PC-9 (cell line): ENCODE measurements around the gene GAD2.

Experiments used
- EZH2 ChIP-seq: fragments of 200-600 bp; sonication (generic); IDR thresholded peaks from 2 replicates; pipeline ENCODE4 v1.8.0; 2017; ENCODE audit warnings: antibody characterized with exemption, low read depth
- TF ChIP-seq, protein P1 (sequence below): fragments of 200-600 bp; sonication (generic); conservative IDR thresholded peaks from 2 replicates; pipeline ENCODE4 v1.6.1; 2017; ENCODE audit warnings: mixed run types, antibody characterized with exemption, mild to moderate bottlenecking, moderate library complexity

DNA sequence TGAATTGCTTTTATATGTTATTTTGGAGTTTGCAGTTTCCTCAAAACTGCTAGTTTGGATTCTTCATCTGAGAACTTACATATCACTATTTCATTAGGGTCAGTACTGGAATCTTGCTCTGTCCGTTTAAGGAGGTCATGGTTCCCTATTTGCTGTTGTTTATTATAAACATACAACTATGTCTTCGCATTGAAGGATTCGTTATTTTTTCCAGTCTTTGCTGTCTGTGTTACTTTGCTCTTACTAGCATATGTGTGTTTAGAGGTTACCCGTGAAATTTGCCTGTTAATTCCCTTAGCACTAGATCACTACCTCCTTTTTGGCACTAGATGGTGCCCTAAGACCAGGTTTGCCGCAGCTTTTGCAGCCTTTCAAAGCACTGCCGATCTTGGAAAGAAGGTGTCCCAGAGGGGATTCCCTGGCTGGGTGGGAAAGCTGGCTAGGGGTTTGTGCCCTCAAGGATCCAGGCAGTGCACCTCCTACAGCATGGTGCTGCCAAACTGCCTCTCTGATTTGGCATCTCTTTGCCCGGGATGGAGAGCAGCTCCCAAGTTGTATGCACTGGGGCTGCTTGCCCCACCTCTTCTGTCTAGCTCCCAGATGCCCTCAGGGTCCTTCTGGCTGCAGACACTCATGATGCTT is 118.5 kb downstream of the GAD2 start:
- TF ChIP-seq, protein P1, sequence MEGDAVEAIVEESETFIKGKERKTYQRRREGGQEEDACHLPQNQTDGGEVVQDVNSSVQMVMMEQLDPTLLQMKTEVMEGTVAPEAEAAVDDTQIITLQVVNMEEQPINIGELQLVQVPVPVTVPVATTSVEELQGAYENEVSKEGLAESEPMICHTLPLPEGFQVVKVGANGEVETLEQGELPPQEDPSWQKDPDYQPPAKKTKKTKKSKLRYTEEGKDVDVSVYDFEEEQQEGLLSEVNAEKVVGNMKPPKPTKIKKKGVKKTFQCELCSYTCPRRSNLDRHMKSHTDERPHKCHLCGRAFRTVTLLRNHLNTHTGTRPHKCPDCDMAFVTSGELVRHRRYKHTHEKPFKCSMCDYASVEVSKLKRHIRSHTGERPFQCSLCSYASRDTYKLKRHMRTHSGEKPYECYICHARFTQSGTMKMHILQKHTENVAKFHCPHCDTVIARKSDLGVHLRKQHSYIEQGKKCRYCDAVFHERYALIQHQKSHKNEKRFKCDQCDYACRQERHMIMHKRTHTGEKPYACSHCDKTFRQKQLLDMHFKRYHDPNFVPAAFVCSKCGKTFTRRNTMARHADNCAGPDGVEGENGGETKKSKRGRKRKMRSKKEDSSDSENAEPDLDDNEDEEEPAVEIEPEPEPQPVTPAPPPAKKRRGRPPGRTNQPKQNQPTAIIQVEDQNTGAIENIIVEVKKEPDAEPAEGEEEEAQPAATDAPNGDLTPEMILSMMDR: peak; percentile 70
- TF ChIP-seq EZH2: no peak
